HepG2 (cell line): Measurements from ENCODE around the gene EIF4G2. TPM values are rescaled to one million over a fixed set of nuclear protein-coding genes. Genes with fewer than 3 reads are reported as not detected.
A peak's percentile ranks its signal among the peaks of the same experiment; 100 is the strongest.

Source experiments
- FOXJ3 ChIP-seq: sonication (generic); formaldehyde crosslinking; IDR thresholded peaks from 2 replicates; pipeline ENCODE4 v1.4.0; 2020; ENCODE audit warnings: missing genetic modification reagents, mild to moderate bottlenecking, borderline replicate concordance
- GATA4 ChIP-seq: sonication (generic); IDR thresholded peaks from 2 replicates; pipeline ENCODE4 v1.6.1; 2016; ENCODE audit warnings: antibody characterized with exemption, low read depth, borderline replicate concordance
- HMG20B ChIP-seq: conservative IDR thresholded peaks from 2 replicates; pipeline ENCODE4 v1.6.1; 2016; ENCODE audit warnings: missing genetic modification reagents, missing compliant biosample characterization
- HOXA3 ChIP-seq: sonication (generic); formaldehyde crosslinking; IDR thresholded peaks from 2 replicates; pipeline ENCODE4 v1.5.0; 2020; ENCODE audit warnings: missing genetic modification reagents
- KMT2A ChIP-seq: sonication (generic); formaldehyde crosslinking; IDR thresholded peaks from 2 replicates; pipeline ENCODE4 v1.4.0; 2020; ENCODE audit warnings: missing genetic modification reagents
- MEIS1 ChIP-seq: sonication (generic); formaldehyde crosslinking; IDR thresholded peaks from 2 replicates; pipeline ENCODE4 v1.9.0; 2021; ENCODE audit warnings: mild to moderate bottlenecking, missing genetic modification reagents, moderate library complexity, borderline replicate concordance
- MLXIP ChIP-seq: sonication (generic); formaldehyde crosslinking; IDR thresholded peaks from 2 replicates; pipeline ENCODE4 v1.9.0; 2021; ENCODE audit warnings: missing genetic modification reagents, borderline replicate concordance
- PCBP2 ChIP-seq: fragments of 200-400 bp; formaldehyde crosslinking; optimal IDR thresholded peaks from 2 replicates; pipeline ENCODE3; 2018; ENCODE audit warnings: low read length, low read depth; ENCODE audit not compliant: poor library complexity, severe bottlenecking
- RCOR2 ChIP-seq: IDR thresholded peaks from 2 replicates; pipeline ENCODE4 v1.6.1; 2016; ENCODE audit warnings: missing biosample characterization, missing genetic modification reagents
- SMAD1 ChIP-seq: sonication (generic); formaldehyde crosslinking; IDR thresholded peaks from 2 replicates; pipeline ENCODE4 v1.4.0; 2020; ENCODE audit warnings: missing genetic modification reagents, low read depth, mild to moderate bottlenecking, borderline replicate concordance
- SRSF4 ChIP-seq: fragments of 200-400 bp; formaldehyde crosslinking; IDR thresholded peaks from one replicate; pipeline ENCODE4 v1.6.1; 2018; ENCODE audit warnings: mild to moderate bottlenecking, low read depth, low read length, moderate library complexity; ENCODE audit not compliant: poor library complexity, severe bottlenecking
- TBX3 ChIP-seq: fragments of 450-650 bp; IDR thresholded peaks from 2 replicates; pipeline ENCODE4 v1.6.1; 2017; ENCODE audit warnings: antibody characterized with exemption, mild to moderate bottlenecking, inconsistent platforms, borderline replicate concordance
- ZBTB40 ChIP-seq, 2 experiments: fragments of 450-650 bp in 1 of 2; sonication (generic) in 1 of 2; formaldehyde crosslinking in 1 of 2; IDR thresholded peaks; 2 replicates each; pipeline versions ENCODE4 v1.6.1 to v1.8.0; 2016 to 2022; ENCODE audit warnings: antibody characterized with exemption in 1 of 2, mild to moderate bottlenecking in 1 of 2, missing genetic modification reagents in 1 of 2
- ZFAT ChIP-seq: sonication (generic); formaldehyde crosslinking; conservative IDR thresholded peaks from 2 replicates; pipeline ENCODE4 v1.8.1; 2023; ENCODE audit warnings: missing genetic modification reagents, inconsistent platforms
- ZNF234 ChIP-seq: sonication (generic); formaldehyde crosslinking; conservative IDR thresholded peaks from 2 replicates; pipeline ENCODE4 v1.5.1; 2020; ENCODE audit warnings: mild to moderate bottlenecking, missing genetic modification reagents
- ZNF317 ChIP-seq: sonication (generic); formaldehyde crosslinking; IDR thresholded peaks from 2 replicates; pipeline ENCODE4 v1.5.0; 2020; ENCODE audit warnings: mild to moderate bottlenecking, missing genetic modification reagents
- ZNF510 ChIP-seq: sonication (generic); formaldehyde crosslinking; IDR thresholded peaks from 2 replicates; pipeline ENCODE4 v1.4.0; 2020; ENCODE audit warnings: low read depth, mild to moderate bottlenecking, missing genetic modification reagents
- ZNF777 ChIP-seq: sonication (generic); formaldehyde crosslinking; IDR thresholded peaks from 2 replicates; pipeline ENCODE4 v1.4.0; 2020; ENCODE audit warnings: missing genetic modification reagents
- polyA plus RNA-seq, 8 experiments: library from polyadenylated mRNA; depleted of rRNA in 3 of 8; stranded (reverse) in 7 of 8; unstranded in 1 of 8; fragments of >200 nt; fragmentation: Illumina TruSeq in 4 of 8; extraction: Trizol in 4 of 8; gene quantifications; 2 replicates each; pipeline versions ENCODE4 v1.2.1 to v1.2.3, GENCODE V29; 2011 to 2016; ENCODE audit warnings: low read depth in 4 of 8, missing spikeins in 1 of 8, mixed read lengths in 1 of 8; ENCODE audit not compliant: insufficient read depth in 1 of 8
- total RNA-seq, 5 experiments: library from RNA; depleted of rRNA; stranded (reverse); fragments of >200 nt; fragmentation: Illumina TruSeq; extraction: Trizol; gene quantifications; 2 replicates each; pipeline ENCODE4 v1.2.3, GENCODE V29; 2016; ENCODE audit warnings: low read depth in 1 of 5

EIF4G2 gene
- total and polyA plus RNA-seq, 2 of the 13 experiments (the other 11 are each of a cell fraction or from before 2014, with no cell fraction given) = 362 to 546 TPM

GRCh38 chr11:10807493-10808234 is 1.1 kb downstream of the EIF4G2 start (continued):
- no peak for TF ChIP-seq TBX3
- TF ChIP-seq ZNF234 (CRISPR knock-in tag) = no peak
- TF ChIP-seq MEIS1 (CRISPR knock-in tag) = no peak
- TF ChIP-seq ZNF317 (CRISPR knock-in tag) = no peak; the same call in 1 of the 2 replicates
- TF ChIP-seq ZNF510 (CRISPR knock-in tag) = no peak
- no peak for TF ChIP-seq KMT2A (CRISPR knock-in tag)
- peak; percentile 59; the same call in 1 of the 2 replicates for TF ChIP-seq ZNF777 (CRISPR knock-in tag)
- TF ChIP-seq HOXA3 (CRISPR knock-in tag) = no peak
- TF ChIP-seq HMG20B (CRISPR knock-in tag) = no peak
- no peak for TF ChIP-seq MLXIP (CRISPR knock-in tag)
- TF ChIP-seq GATA4 = no peak
- no peak for TF ChIP-seq SMAD1
- no peak for TF ChIP-seq SRSF4
- TF ChIP-seq FOXJ3 (CRISPR knock-in tag) = no peak
- no peak for TF ChIP-seq ZFAT (CRISPR knock-in tag)
- TF ChIP-seq RCOR2 (CRISPR knock-in tag) = no peak
- TF ChIP-seq ZBTB40 (IDR thresholded peaks at IDR 0.05) = no peak
- no peak for TF ChIP-seq ZBTB40 (CRISPR knock-in tag; IDR thresholded peaks at IDR 0.05)
- no peak for TF ChIP-seq PCBP2
